ENCODE measurements around the gene INCENP. TPM values are rescaled to one million over a fixed set of nuclear protein-coding genes. Genes with fewer than 3 reads are reported as not detected.

The INCENP gene
- total RNA-seq, 1 experiment from 2014 or later: 56.2 TPM

DNA sequence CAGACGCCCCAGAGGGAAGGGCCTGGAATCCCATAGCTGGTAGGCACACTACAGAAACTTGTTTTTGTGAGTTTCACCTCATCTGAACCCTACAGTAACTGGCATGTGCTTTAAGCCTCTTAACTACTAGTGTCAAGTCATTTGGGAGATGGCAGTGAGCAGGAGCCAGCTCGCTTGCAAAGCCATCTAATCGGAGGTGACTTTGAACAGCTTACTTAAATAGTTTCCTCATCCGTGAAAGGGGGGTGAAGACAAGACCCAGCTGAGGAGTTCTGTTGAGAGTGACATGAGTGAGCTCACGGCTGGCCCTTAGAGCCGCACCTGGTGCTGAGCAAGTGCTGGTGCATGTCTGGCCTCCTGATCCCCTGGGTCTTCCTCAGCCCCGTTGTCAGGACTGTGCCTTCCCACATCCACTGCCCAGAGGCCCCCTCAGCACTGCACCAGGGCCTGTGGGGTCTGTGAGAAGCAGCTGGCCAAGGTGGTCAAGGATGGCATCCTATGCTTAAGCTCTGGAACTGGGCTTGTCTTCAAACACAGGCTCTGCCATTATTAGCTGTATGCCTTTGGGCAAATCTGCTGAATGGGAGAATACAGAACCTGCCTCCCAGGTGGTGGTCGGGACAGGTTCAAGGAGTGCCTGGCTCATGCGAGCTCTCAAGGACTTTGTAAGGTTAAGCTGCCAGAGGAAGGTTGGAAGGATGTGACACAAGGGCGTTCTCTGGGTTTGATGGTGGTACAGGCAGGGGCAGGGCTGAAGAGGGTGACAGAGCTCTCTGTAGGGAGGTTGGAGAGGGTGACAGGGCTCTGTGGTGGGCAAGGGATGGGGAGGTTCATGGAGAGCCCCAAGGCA is 27.3 kb downstream of the INCENP start:
- ChIA-PET CTCF (interaction anchor here (0.9 to 2.2 kb wide), 2 partner anchors 20 to 253 kb away, joined by 3 to 8 read pairs; no protein-coding TSS in a partner anchor), POLR2A (no interaction called here)
- no peaks in the 10 kb centered on the region for H3K4me1 Mint-ChIP-seq (ENCODE audit: insufficient read depth, unreplicated experiment)
- no peak overlapping the region for H3K4me3 Mint-ChIP-seq (ENCODE audit: unreplicated experiment)
- peaks cover 21% of the 10 kb centered on the region for H3K36me3 Mint-ChIP-seq (ENCODE audit: insufficient read depth, unreplicated experiment)
- H3K27ac Mint-ChIP-seq (ENCODE audit: low read depth, unreplicated experiment): peak overlapping the region; percentile 70
- no peaks in the 10 kb centered on the region for H3K27me3 Mint-ChIP-seq (ENCODE audit: insufficient read depth, unreplicated experiment)
- no TSS peak for BruUV-seq (replicated peaks)
- intact Hi-C loops (cut with micrococcal nuclease): no loop called here
- DNase-seq (ENCODE audit: unreplicated experiment): no peak
- no peaks in the 10 kb centered on the region for H3K9me3 Mint-ChIP-seq (ENCODE audit: unreplicated experiment)
- TF ChIP-seq, protein P1, sequence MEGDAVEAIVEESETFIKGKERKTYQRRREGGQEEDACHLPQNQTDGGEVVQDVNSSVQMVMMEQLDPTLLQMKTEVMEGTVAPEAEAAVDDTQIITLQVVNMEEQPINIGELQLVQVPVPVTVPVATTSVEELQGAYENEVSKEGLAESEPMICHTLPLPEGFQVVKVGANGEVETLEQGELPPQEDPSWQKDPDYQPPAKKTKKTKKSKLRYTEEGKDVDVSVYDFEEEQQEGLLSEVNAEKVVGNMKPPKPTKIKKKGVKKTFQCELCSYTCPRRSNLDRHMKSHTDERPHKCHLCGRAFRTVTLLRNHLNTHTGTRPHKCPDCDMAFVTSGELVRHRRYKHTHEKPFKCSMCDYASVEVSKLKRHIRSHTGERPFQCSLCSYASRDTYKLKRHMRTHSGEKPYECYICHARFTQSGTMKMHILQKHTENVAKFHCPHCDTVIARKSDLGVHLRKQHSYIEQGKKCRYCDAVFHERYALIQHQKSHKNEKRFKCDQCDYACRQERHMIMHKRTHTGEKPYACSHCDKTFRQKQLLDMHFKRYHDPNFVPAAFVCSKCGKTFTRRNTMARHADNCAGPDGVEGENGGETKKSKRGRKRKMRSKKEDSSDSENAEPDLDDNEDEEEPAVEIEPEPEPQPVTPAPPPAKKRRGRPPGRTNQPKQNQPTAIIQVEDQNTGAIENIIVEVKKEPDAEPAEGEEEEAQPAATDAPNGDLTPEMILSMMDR (IDR thresholded peaks at IDR 0.05; ENCODE audit: unreplicated experiment): no peak

DNA sequence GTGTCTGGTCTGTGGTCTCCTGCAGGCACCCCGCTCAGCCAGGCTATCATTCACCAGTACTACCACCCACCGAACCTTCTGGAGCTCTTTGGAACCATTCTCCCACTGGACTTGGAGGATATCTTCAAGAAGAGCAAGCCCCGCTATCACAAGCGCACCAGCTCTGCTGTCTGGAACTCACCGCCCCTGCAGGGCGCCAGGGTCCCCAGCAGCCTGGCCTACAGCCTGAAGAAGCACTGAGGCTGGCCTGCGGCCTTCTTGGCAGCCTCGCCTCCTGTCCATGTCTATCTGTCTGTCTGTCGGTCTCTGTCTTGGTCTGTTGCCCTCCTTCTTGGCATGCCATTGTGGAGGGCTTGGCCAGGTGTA is 27.9 kb downstream of the INCENP start:
- ChIA-PET CTCF (interaction anchor here (2.2 kb wide), 1 partner anchor 19 kb away, joined by 8 read pairs; no protein-coding TSS in a partner anchor), POLR2A (no interaction called here)
- TF ChIP-seq, protein P1 (IDR thresholded peaks at IDR 0.05; ENCODE audit: unreplicated experiment): no peak
- intact Hi-C loops (cut with micrococcal nuclease): no loop called here
- Mint-ChIP-seq H3K27ac (ENCODE audit: low read depth, unreplicated experiment) (peak overlapping the region; percentile 70), H3K36me3 (ENCODE audit: insufficient read depth, unreplicated experiment) (peaks cover 21% of the 10 kb centered on the region), H3K4me3 (ENCODE audit: unreplicated experiment) (no peak overlapping the region), H3K9me3 (ENCODE audit: unreplicated experiment) (no peaks in the 10 kb centered on the region), H3K4me1 (ENCODE audit: insufficient read depth, unreplicated experiment) (no peaks in the 10 kb centered on the region), H3K27me3 (ENCODE audit: insufficient read depth, unreplicated experiment) (no peaks in the 10 kb centered on the region)
- no TSS peak for BruUV-seq (replicated peaks)
- DNase-seq (ENCODE audit: unreplicated experiment): no peak

DNA sequence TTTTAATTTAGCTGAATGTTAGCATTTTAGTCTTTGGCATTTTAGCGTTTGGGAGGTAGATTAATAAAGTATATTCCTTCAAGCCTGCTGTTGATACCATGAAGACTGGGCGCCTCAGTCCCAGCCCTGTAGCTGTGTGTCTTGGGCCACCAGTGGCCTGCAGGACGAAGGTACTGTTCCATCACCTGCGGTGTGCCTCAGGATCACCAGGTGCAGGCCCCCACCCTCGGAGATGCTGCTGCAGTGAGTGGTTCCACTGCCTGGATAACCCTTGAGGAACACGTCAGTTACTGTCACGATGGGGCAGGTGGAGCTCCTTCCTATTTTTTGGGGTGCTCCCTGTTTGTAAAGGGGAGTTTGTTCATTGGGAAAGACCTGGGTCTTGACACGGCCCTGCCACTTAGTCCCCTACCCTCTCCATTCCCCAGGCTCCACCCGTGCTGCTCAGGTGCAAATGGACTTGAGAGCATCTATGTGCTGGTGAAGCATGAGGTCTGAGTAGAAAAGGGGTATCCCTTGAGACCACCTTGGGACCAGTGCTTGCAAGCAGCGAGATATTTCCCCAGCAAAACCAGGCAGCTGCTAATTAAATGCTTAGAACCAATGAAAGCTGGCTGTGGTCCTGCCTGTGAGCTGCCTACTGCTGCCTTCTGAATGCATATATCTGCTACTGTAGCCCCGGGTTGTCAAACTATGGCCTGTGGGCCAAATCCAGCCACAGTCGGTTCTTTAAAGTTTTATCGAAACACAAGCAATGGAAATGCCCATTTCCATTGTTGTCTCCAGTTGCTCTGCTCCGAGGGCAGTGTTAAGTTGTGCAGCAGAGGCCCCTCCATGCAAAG is 28.7 kb downstream of the INCENP start:
- TF ChIP-seq, protein P1 (IDR thresholded peaks at IDR 0.05; ENCODE audit: unreplicated experiment): no peak
- H3K9me3 Mint-ChIP-seq (ENCODE audit: unreplicated experiment): no peaks in the 10 kb centered on the region
- H3K27ac Mint-ChIP-seq (ENCODE audit: low read depth, unreplicated experiment): no peak overlapping the region
- ChIA-PET CTCF (interaction anchor here (2.2 kb wide), 1 partner anchor 18 kb away, joined by 8 read pairs; no protein-coding TSS in a partner anchor), POLR2A (no interaction called here)
- H3K27me3 Mint-ChIP-seq (ENCODE audit: insufficient read depth, unreplicated experiment): no peaks in the 10 kb centered on the region
- H3K36me3 Mint-ChIP-seq (ENCODE audit: insufficient read depth, unreplicated experiment): peaks cover 14% of the 10 kb centered on the region
- intact Hi-C loops (cut with micrococcal nuclease): no loop called here
- no peaks in the 10 kb centered on the region for H3K4me1 Mint-ChIP-seq (ENCODE audit: insufficient read depth, unreplicated experiment)
- no peak overlapping the region for H3K4me3 Mint-ChIP-seq (ENCODE audit: unreplicated experiment)
- BruUV-seq (replicated peaks): no TSS peak
- no peak for DNase-seq (ENCODE audit: unreplicated experiment)

DNA sequence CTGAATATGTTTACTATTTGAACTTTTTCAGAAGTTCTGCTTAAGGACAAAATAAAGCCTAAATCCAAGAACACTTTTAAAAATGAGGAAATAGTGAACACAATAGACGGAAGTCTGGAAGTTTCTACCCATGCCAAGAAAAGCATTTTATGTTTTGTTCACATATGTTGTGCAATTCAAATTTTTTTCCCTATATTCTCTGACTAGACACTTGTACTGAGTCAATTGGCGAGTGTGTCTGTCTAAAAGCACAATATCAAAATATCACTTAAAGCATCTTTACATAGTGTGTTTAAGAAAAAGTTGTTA is 29.2 kb downstream of the INCENP start:
- Mint-ChIP-seq H3K9me3 (ENCODE audit: unreplicated experiment) (no peaks in the 10 kb centered on the region), H3K4me1 (ENCODE audit: insufficient read depth, unreplicated experiment) (no peaks in the 10 kb centered on the region), H3K27me3 (ENCODE audit: insufficient read depth, unreplicated experiment) (no peaks in the 10 kb centered on the region), H3K27ac (ENCODE audit: low read depth, unreplicated experiment) (no peak overlapping the region), H3K4me3 (ENCODE audit: unreplicated experiment) (no peak overlapping the region), H3K36me3 (ENCODE audit: insufficient read depth, unreplicated experiment) (peaks cover 11% of the 10 kb centered on the region)
- TF ChIP-seq, protein P1 (IDR thresholded peaks at IDR 0.05; ENCODE audit: unreplicated experiment): no peak
- intact Hi-C loops (cut with micrococcal nuclease): no loop called here
- POLR2A ChIA-PET: no interaction called here
- CTCF ChIA-PET: no interaction called here
- peak; percentile 31 for DNase-seq (ENCODE audit: unreplicated experiment)
- BruUV-seq (replicated peaks): no TSS peak

Data from MCF 10A (cell line).